ENCODE results near the gene UCN3.
"Not testable (repeated sequence)": the region's sequence is repeated elsewhere in the genome, so short reads cannot be mapped to it uniquely, and the experiment has no call there.

The UCN3 gene

GRCh38 chr10:5410787-5411186 lies 46.0 kb downstream of the UCN3 start:
- not testable (repeated sequence) for DNase-seq

DNA sequence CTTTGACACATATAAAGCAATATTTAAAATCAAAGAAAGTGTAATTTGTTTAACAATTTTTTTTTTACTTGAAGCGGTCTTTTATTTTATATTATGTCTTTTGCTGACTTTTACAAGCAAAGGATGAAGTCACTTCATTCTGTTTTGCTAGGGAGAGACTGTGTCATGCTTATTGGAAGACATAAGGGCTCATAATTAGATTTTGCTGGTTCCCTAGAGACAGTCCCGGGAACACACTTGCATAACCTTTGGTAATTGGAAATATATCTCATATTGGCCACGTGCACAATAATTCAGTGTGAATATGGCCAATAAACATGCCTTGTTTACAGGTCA lies 47.1 kb downstream of the UCN3 start:
- peak; percentile 58 for DNase-seq

- peak; percentile 96 for DNase-seq
Observed at GRCh38 chr10:5412277-5412941, 47.6 kb downstream of the UCN3 start, which contains the start of gene NET1. Gene NET1 (plus strand): TSS chr10:5412557. CDS start chr10:5412693, 136 bp downstream.

DNA sequence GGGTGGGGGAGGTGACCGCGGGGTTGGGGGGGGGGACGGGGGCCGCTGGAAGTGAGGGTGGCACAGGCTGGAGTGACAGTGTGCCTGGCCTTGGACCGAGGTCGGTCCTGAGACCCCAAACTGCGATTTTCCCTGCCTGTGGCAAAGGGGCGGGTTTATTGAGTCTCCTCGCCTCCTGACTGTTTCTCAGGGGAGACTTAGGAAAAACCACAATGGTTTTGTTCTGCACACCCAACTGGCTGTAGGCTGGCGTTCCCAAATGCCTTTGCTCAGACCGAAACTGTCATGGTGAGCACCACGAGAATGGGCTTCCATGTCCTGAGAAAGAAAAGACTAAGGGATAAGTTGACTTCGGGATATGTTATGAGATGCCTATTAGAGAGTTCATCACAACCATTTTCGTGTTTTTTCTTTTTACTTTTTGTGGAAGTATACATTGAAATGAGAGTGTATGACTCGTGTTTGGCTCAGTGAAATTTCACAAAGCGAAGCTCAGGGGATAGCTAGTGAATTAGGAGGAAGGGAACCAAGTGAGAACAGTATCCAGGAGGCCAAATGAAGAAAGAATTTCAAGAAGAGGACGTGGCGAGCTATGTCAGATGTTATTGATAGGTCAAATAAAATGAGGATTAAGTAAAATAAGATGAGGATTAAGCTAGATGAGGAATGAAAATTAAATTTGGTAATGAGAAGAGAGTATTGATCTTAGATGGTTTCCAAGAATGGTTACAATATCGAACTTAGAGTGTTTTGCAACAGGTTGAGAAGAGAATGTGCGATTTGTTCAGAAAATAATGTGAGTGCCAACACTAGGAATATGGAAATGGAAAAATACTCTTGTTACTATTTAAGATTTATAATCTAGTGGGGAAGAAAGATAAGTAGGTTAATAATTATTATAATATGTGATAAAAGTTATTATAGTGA lies 48.5 kb downstream of the UCN3 start:
- DNase-seq: peak; percentile 25

- DNase-seq: no peak
Observed at GRCh38 chr10:5416981-5417380, 52.2 kb downstream of the UCN3 start.

GRCh38 chr10:5418584-5418983 lies 53.8 kb downstream of the UCN3 start:
- no peak for DNase-seq

GRCh38 chr10:5419466-5420094 lies 54.8 kb downstream of the UCN3 start:
- no peak for DNase-seq

- no peak for DNase-seq
Observed at GRCh38 chr10:5423771-5424170, 59.0 kb downstream of the UCN3 start.
